ENCODE results near the gene ENDOD1. TPM values are rescaled to one million over a fixed set of nuclear protein-coding genes. Genes with fewer than 3 reads are reported as not detected.
A peak's percentile ranks its signal among the peaks of the same experiment; 100 is the strongest.

The ENDOD1 gene
- total RNA-seq, 1 experiment from 2014 or later = 3.3 TPM

- Mint-ChIP-seq H3K27ac (peak overlapping the region; percentile 20; the same call in 1 of the 2 replicates), H3K4me1 (peaks cover 17% of the 10 kb centered on the region), H3K36me3 (no peaks in the 10 kb centered on the region), H3K27me3 (ENCODE audit: low read depth) (no peaks in the 10 kb centered on the region; the same call in 1 of the 2 replicates), H3K9me3 (no peaks in the 10 kb centered on the region), H3K4me3 (peak overlapping the region; percentile 86)
- DNase-seq (ENCODE audit: low spot score) = no peak
- ChIA-PET POLR2A (interaction anchor here (0.5 to 2.9 kb wide), 3 partner anchors 21 to 86 kb away, joined by 5 to 19 read pairs (median 8); partner anchors contain the start of gene ENDOD1), CTCF (interaction anchor here (0.7 to 5.1 kb wide), 7 partner anchors 21 to 722 kb away, joined by 3 to 89 read pairs (median 5); partner anchors contain the start of genes CEP57 and ENDOD1)
- 0 out of 2 replicates have a peak, but pooled peaks have one; percentile 5 for ATAC-seq
- no peak for TF ChIP-seq ZNF121 (CRISPR knock-in tag; IDR thresholded peaks at IDR 0.05)
- no peak for TF ChIP-seq ATF1 (CRISPR knock-in tag; IDR thresholded peaks at IDR 0.05)
- TF ChIP-seq ZNF671 (CRISPR knock-in tag; IDR thresholded peaks at IDR 0.05) = no peak
Observed at GRCh38 chr11:95068549-95068948, 21.1 kb upstream of the ENDOD1 start.

GRCh38 chr11:95070471-95070870 is 19.2 kb upstream of the ENDOD1 start:
- peaks cover 19% of the 10 kb centered on the region for H3K4me1 Mint-ChIP-seq
- no peak overlapping the region for H3K4me3 Mint-ChIP-seq
- DNase-seq (ENCODE audit: low spot score) (no peak), ATAC-seq (no peak)
- ChIA-PET POLR2A (interaction anchor here (0.6 to 1.2 kb wide), 2 partner anchors 20 to 719 kb away, joined by 3 to 5 read pairs; partner anchors contain the start of genes CEP57 and FAM76B), CTCF (interaction anchor here (0.7 to 5.1 kb wide), 7 partner anchors 14 to 80 kb away, joined by 3 to 89 read pairs (median 5); partner anchors contain the start of gene ENDOD1)
- no peaks in the 10 kb centered on the region for H3K9me3 Mint-ChIP-seq
- no peaks in the 10 kb centered on the region; the same call in 1 of the 2 replicates for H3K27me3 Mint-ChIP-seq (ENCODE audit: low read depth)
- H3K36me3 Mint-ChIP-seq = no peaks in the 10 kb centered on the region
- no peak overlapping the region for H3K27ac Mint-ChIP-seq
- TF ChIP-seq ARID4B (CRISPR knock-in tag; IDR thresholded peaks at IDR 0.05; ENCODE audit: borderline replicate concordance) = no peak
- no peak for TF ChIP-seq ZNF281 (CRISPR knock-in tag; IDR thresholded peaks at IDR 0.05)
- no peak for TF ChIP-seq GRHL2 (CRISPR knock-in tag; IDR thresholded peaks at IDR 0.05; ENCODE audit: insufficient replicate concordance, severe bottlenecking)
- no peak for TF ChIP-seq NR1H2 (CRISPR knock-in tag; IDR thresholded peaks at IDR 0.05)

GRCh38 chr11:95072948-95073347 is 16.7 kb upstream of the ENDOD1 start:
- H3K27ac Mint-ChIP-seq = no peak overlapping the region
- POLR2A ChIA-PET = interaction anchor here (0.5 kb wide), 1 partner anchor 1066 kb away, joined by 3 read pairs; no protein-coding TSS in a partner anchor
- H3K4me1 Mint-ChIP-seq = peaks cover 14% of the 10 kb centered on the region
- no peaks in the 10 kb centered on the region for H3K9me3 Mint-ChIP-seq
- no peaks in the 10 kb centered on the region; the same call in 1 of the 2 replicates for H3K27me3 Mint-ChIP-seq (ENCODE audit: low read depth)
- DNase-seq (ENCODE audit: low spot score) (no peak), ATAC-seq (no peak)
- H3K4me3 Mint-ChIP-seq = no peak overlapping the region
- H3K36me3 Mint-ChIP-seq = no peaks in the 10 kb centered on the region
- CTCF ChIA-PET = interaction anchor here (1.3 kb wide), 1 partner anchor 35 kb away, joined by 5 read pairs; no protein-coding TSS in a partner anchor
- TF ChIP-seq CTCF (IDR thresholded peaks at IDR 0.05) (no peak), PREB (CRISPR knock-in tag; IDR thresholded peaks at IDR 0.05; ENCODE audit: borderline replicate concordance) (no peak), ZNF425 (CRISPR knock-in tag; conservative IDR thresholded peaks at IDR 0.05) (no peak), ESRRA (CRISPR knock-in tag; IDR thresholded peaks at IDR 0.05; ENCODE audit: borderline replicate concordance) (no peak), ZNF232 (CRISPR knock-in tag; IDR thresholded peaks at IDR 0.05) (no peak), MXD4 (CRISPR knock-in tag; IDR thresholded peaks at IDR 0.05; ENCODE audit: borderline replicate concordance) (no peak), FOXP4 (CRISPR knock-in tag; IDR thresholded peaks at IDR 0.05) (no peak), OVOL2 (CRISPR knock-in tag; IDR thresholded peaks at IDR 0.05; ENCODE audit: borderline replicate concordance) (no peak)

Data from WTC11 (cell line).